NCI-H82 treated with DMSO at 0.1 percent for 48 hours (cell line): Measurements from ENCODE around the gene METTL24.
A peak's percentile ranks its signal among the peaks of the same experiment; 100 is the strongest.
"Not testable (repeated sequence)": the region's sequence is repeated elsewhere in the genome, so short reads cannot be mapped to it uniquely, and the experiment has no call there.

Experiments used
- DNase-seq: peaks from one replicate; lab custom pipeline; 2025; ENCODE audit not compliant: unreplicated experiment; lab: John Stamatoyannopoulos, UW

METTL24 gene

DNA sequence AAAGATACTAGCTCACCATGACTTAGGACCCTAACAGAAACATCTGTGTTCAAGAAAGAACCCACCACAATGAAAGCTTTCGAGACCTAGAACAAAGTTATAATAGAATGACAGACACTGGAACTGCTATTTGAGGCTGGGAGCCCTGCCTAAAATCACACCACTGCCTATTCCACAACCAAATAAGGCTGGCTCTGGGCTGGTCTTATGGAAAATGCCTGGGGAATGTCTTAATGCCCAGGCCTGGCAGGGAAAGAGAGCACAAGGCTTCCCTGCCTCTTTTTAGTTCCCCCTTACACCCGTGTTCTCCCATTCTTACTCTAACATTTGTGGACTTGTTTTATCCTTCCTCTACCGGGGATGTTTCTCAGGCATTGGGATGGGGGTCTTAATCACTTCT is 5.6 kb upstream of the METTL24 start:
- DNase-seq = no peak

DNA sequence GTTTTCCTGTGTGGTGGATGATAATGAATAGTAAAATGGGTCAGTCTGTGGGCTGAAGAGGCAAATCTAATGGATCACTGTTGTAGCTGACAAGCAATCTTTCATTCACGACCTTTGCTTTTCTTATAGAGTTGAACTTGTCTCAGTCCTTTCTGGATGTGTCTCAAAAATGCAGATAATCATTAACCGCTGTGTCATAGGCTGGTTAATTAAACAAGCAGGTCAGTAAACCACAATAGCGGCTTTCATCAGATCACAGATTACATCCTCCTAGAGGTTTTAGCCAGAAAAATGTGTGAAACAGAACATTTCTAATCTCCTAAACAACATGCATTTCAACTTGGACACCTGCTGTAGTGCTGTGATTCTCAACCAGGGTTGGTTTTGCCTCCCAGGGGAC is 2.5 kb upstream of the METTL24 start:
- DNase-seq = no peak

DNA sequence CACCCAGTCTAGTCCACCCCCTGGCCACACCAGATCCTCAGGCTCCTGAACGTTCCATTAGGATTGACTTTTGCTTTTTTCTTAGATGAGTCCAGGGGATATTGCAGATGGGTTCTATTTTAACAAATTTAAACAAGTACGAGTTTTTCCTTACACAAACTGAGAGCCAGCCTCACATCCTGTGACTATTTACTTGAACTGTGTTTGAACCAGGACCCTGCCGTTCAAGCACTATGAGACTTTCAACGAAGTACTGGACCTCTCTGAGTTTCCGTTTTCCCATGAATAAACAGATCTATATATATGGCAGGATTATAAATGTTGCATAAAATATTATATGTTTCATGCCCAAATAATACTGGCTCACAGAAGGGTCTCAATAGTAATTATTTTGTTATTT is 1.4 kb upstream of the METTL24 start:
- no peak for DNase-seq

DNA sequence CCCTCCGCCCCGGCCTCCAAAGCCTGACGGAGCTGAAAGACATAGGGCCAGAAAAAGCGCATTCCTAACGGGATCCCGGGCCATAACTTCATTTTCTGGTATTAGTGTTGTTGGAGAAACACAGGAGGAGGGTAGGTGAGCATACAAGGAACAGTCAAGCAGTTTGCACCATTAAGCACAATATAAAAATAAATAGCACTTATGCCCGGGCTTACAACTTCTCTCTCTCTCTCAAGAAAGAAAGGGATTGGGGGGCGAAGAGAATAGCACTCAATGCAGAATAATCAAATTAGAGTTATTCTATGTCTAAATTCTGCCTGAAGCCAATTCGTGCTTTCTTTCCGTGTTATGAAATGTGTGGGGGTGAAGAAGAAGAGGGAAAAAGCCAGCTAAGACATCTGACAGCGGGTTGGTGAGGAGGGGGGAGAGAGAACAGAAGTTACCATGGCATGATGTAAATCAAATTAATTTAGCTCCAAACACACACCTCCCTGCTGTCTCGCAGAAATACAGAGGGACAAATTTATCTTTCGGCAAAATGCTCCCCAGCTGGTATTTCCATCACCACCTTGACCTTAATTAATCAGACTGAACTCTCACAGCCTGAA is 508 bp upstream of the METTL24 start:
- DNase-seq = peak; percentile 16

DNA sequence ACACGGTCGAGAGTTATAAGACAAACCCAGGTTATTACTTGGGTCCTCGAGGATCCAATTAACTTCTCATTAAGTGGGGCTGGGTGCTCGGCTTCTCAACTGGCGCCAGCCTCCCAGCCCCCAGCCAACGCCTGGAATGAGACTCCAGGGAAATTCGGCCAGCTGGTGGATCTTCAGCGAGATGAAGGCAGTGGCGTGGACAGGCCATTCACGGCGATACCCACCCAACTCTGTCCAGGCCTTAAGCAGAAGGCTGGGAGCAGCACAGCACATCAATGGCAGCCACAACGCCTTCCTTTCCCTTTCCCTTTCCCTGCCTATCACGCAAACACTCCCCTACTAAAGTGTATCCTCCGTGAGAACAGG is 868 bp downstream of the METTL24 start:
- DNase-seq = peak; percentile 88

DNA sequence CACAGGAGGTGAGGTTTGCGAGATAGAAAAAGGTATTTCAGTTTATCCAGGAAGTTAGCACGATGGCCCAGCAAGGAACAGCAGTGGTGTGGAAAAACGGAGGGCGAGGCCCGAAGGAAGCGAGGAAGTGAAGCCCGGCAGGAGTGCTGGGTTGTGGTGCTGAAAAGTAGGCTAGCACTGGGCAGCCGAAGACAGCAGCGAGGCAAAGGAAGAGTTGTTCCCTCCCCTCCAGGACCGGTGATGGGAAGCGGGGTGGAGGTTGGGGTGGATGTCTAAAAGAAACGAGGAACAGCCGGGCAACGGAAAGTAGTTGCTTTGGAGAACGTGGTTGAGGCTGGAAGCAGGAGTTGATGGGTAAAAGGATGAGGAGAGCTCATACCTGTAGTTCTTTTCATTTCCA is 1.4 kb downstream of the METTL24 start:
- DNase-seq = no peak

DNA sequence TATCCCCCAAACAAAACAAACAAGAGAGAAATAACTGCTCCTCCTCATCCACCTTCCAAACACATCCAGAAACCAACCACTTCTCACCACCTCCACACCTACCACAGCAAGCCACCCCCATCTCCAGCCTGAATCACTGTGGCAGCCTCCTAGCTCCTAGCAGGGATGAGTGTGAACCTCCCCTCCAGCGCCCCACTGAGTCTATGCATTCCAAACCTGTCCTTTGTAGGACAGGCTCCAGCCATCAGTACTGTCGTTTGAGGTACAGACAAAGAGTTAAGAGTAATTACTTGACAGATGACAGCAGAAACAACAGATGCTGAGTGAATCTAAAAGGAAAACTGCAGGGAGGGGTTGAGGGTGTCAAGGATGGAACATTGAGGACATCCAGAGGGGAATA is 2.4 kb downstream of the METTL24 start:
- peak; percentile 51 for DNase-seq

DNA sequence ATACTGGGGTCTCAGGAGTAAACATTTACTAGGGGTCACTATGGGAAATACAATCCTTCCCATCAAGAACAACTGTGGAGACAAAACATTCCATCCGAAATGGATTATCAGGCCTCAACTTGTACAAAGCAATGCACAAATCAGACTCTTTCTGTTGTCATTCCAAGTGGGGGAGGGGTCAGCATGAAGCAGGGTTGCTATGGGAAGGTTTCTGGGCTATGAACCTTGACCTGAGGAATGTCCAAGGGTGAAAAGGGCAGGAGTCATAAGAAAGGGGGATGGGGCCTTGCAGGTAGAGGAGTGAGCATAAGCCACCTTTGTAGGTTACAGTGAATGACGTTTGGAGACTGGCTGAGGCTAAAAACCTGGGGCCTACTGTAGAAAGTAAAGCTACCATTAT is 3.1 kb downstream of the METTL24 start:
- no peak for DNase-seq

DNA sequence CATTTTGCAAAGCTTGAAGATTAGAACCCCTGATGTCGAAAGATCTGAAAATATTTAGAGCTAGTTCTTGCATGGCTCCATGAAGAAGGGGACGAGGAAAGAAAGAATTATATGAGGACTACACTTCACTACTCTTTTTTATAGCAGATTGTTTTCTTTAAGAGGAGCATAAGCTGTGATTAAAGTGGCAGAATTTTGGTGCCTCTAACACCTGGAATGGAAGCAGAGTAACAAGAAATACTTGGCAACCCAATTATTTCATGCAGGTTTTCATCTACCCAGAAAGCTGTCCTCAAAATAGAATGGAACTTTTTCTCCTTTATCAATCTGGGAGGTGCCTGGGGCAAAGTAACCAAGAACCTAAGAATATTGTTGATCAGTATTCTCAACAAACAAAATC is 4.0 kb downstream of the METTL24 start:
- no peak for DNase-seq

DNA sequence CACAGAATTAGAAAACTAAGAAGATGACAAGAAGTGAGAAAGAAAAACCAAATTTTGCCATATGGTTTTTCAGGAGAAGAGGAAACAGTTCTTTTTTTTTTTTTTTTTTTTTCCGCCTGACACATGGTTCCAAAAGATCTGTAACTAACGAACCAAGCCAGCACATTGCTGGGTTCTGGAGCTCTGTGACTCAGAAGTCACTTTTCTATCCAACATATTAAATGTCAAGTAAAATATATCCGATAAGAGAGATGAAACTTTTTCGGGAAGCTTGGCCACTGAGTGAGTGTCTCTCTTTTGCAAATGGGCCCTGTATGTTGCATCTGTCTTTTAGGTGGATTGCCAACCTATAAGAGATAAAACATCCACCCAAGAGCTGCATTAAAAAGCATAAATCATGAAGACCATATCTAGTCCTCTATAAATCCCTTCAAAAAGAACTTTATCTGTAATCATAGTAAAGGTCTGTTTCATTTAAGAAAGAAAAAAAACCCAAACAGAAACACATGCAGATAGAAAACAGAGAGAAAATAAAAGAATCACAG is 4.6 kb downstream of the METTL24 start:
- DNase-seq = no peak

DNA sequence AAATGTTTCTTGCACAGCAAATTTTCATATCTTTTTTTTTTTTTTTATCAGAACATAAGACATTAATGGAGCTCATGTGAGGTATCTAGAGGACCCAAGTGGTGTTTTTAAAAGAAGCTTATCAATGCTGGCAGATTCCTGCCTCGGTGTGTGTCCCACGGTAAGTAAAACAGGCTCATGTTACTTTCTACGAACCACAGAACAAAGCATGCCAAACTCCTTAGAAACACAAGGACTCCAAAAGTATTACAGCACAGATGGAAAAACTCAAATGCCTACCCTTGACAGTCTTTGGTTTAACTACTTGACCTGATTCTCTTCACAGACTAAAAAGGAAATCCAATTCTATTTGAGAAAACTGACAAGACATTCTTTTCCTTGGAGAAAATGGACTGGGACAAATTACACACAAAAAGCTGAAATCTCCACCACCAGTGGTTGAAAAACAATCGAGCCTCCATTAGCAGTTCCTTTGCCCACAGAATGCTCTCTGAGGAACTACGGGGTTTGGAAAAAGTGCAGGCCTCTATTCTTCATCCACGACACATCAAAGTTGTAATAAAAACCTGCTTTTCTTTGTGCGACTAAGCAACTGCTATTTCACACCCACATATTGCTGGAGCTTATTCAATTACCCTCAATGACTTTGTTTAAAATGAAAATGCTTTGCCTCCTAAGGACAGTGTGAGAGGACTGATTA is 5.4 kb downstream of the METTL24 start:
- DNase-seq = no peak

DNA sequence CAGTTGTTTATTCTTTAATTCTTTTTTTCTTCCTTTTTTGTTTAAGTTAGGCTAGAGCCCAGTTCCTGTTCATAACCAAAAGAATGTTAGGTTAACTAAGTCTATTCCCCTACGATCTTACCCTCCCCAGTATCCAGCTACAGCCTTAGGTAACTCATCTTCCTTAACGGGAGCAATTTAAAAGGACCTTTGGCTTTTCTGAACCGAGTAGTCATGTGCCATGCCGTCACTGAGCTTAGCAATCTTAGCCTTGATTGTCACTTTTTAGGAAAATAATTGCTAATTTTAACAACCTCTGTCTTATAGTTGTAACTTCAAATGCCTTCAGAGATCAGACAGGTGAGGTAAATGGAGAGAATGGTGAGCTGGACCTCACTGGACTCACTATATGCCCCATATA is 6.2 kb downstream of the METTL24 start:
- no peak for DNase-seq

DNA sequence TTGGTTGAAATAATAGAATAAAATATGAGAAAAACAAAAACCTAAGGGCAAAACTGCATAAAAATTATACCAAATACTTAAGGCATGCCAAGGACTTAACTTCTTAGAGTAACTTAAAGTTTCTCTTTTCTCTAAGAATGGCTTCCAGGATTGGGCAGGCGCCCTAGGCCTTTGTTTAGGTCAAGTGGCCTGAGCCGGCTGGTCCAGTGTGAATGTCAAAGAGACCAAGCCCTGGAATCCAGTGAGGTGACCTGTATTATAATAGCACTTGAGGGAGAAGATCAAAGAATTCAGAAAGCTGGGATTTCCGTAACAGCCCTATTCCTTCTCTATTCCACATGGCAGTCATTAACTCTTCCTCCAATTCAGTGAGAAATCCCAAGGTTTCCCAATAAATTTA is 6.6 kb downstream of the METTL24 start:
- DNase-seq = no peak

DNA sequence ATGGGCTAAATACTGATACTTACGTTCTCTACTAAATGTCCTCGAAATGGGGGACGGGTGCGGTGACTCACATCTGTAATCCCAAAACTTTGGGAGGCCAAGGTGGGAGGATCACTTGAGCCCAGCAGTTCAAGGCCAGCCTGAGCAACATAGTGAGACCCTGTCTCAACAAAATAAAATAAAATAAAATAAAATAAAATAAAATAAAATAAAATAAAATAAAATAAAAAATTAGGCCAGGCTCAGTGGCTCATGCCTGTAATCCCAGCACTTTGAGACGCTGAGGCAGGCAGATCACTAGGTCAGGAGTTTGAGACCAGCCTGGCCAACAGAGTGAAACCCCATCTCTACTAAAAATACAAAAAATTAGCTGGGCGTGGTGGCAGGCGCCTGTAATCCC is 7.6 kb downstream of the METTL24 start:
- DNase-seq = not testable (repeated sequence)

DNA sequence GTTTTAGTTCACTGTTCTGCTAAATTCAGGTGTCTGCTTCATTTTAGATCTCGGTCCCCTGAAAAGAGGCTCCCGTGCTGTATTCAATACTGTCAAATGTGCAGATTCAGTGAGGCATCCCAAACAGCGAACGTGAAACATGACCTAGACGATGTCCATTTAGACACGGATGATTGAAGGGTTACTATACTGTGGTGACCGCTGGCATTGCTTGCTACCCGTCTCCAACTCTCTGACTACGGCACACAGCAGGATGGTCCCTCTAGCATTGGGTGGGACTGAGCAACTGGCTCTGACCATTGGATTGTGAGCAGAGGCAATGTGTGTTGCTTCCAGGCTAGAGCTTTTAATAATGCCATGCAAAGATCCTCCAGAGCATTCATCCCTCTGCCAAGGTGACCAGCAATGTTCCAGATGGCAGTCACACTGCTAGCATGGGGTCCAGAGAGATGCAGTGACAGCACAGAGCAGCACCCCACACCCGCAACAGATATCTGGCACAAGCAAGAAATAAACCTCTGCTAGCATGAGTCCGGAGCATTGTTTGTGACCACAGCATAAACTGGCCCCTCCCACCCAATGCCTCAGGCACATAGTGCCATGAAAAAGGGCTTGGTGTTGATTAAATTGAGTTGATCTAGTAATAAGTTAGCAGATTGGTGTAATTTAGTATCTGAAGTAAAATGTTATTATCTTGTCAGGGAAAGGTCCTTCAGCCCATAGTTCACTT is 9.0 kb downstream of the METTL24 start:
- no peak for DNase-seq

DNA sequence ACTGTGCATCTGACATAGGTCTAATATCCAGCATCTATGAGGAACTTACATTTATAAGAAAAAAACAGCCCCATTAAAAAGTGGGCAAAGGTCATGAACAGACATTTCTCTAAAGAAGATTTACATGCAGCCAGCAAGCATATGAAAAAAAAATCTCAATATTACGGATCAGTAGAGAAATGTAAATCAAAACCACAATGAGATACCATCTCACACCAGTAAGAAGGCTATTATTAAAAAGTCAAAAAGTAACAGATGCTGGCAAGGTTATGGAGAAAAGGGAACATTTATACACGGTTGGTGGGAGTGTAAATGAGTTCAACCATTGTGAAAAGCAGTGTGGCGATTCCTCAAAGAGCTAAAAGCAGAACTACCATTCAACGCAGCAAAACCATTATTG is 13.1 kb downstream of the METTL24 start:
- DNase-seq = no peak

DNA sequence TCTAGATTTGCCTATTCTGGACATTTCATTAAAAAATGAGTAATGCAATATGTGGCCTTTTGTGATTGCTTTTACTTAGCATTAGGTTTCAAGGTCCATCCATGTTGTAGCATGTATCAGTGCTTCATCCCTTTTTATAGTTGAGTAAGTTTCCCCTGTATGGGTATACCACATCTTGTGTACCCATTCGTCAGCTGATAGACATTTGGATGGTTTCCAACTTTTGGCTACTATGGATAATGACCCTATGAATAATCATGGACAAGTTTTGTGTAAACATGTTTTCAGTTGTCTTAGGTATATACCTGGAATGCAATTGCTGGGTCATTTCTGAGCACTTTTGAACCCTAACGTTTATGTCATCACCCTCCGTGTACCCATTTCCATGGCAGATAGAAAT is 15.4 kb downstream of the METTL24 start:
- no peak for DNase-seq

DNA sequence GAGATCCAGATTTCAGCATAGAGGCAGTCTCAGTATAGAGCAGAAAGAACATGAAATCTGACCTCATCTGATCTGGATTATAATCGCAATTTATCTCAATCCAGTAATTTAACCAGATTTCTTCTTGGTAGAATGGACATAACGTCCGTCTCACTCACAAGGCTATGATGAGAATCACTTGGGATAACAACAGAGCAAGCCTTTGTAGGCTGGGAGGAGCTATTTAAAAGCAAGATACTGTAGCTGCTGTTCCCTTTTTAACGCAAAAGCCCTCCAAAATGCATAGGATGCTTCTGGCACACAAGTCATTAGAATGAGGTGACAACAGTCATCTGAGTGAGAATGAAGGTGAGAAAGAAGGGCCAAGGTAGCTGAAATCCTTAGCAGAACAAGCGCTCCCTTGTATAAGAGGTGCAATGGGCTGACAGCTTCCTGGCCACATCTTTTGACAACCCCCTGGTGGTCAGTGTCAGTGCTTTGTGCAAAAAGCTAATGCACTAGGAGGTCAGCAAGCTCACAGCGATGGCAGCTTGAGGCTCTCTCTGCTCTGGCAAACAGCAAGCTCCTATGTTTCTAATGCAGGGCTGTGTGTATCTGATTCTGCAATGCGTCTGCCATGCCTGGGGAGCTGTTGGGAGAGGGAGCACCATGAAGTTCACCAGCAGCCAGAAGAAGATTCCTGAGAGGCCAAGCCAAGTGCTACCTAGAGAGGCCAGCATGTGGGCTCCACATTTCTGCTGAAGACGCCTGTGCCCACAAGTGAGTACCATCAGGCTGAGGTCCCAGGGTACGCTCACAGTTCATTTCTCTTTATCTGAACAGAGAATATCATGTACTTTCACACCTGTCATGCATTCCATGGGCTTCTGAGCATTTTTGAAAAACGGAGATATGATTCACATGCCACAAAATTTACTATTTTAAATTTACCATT is 16.2 kb downstream of the METTL24 start:
- DNase-seq = peak; percentile 20

DNA sequence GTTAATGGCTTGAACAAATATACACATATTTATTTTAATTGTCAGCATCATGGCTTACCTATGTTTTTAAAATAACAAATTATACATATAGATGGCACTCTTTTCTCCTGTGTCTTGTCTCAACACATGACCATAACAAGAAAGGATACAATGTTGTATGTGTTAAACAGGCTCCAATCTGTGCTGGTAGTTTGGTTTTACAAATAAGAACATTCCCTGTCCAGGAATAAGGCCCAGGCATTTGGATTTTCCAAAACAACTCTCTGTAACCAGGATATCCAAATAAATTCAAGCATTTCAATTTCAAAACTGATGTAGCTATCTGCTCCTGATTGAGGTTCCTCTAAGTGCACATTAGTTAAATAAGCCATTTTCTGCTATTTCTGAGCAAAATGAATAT is 17.1 kb downstream of the METTL24 start:
- no peak for DNase-seq

DNA sequence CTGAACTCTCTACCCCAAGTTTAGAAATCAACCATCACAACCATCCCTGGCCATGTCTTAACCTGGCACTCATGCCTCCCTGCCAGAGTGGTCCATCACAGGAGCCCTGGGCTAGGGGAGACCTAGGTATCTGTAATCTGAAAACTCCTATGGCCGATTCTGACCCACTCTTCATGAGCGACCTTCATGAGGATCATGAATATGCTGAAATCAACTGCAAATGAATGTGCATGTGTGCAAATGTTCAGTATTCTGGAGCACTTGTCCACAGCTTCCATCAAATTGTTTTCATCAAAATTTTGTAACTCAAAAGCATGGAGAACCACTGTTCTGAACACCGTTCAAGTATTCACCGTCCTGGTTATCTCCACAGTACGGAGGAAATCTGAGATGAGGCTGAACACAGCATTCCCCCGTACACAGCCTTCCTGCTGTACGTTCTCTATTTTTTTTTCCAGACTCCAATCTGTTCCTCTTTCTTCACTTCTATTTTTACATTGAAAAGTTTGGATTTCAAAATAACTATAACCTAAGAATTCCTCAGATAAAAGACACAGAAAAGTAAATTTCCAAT is 17.7 kb downstream of the METTL24 start:
- DNase-seq = no peak
